HPDE6-E6E7 (cell line): Measurements from ENCODE around the gene PDE4A.
"Not testable (repeated sequence)": the region's sequence is repeated elsewhere in the genome, so short reads cannot be mapped to it uniquely, and the experiment has no call there.

ENCODE experiments used
- DNase-seq: peaks from one replicate; pipeline ENCODE4 v3.0.0; 2011; ENCODE audit warnings: missing footprints; ENCODE audit errors: extremely low spot score

The PDE4A gene

DNA sequence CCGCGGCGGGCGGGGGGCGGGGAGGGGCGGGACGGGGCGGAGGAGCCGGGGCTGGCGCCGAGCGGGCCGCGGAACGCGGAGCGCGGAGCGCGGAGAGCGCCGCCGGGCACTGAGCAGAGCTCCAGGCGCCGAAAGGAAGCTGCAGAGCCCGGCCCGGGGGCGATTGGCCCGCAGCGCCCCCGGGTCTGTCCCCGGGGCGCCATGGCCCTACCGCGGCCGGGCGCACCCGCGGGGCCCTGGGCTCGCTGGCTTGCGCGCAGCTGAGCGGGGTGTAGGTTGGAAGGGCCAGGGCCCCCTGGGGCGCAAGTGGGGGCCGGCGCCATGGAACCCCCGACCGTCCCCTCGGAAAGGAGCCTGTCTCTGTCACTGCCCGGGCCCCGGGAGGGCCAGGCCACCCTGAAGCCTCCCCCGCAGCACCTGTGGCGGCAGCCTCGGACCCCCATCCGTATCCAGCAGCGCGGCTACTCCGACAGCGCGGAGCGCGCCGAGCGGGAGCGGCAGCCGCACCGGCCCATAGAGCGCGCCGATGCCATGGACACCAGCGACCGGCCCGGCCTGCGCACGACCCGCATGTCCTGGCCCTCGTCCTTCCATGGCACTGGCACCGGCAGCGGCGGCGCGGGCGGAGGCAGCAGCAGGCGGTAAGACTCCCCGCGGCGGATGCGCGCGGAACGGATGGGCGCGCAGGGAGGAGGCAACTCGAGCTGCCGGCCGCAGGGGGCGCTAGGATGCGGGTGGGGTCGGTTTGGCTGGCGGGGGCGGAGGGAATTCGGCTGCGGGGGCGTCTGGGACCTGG is at the start of gene PDE4A:
Gene PDE4A, plus strand, starts transcription at position 95 of the 796 bp plus-strand sequence. Its CDS starts 227 bp downstream, at position 322.
- no peak for DNase-seq

DNA sequence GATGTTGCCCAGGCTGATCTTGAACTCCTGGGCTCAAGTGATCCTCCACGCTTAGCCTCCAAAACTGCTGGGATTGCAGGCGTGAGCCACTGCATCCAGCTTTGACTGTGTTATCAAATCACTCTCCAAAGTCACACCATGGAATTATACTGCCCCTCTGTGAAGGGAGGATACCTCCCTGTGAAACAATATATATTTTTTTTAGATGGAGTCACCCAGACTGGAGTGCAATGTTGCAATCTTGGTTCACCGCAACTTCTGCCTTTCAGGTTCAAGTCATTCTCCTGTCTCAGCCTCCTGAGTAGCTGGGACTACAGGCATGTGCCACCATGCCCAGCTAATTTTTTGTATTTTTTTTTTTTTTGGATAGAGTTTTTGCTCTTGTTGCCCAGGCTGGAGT is 47.6 kb upstream of the PDE4A start:
- DNase-seq: no peak

DNA sequence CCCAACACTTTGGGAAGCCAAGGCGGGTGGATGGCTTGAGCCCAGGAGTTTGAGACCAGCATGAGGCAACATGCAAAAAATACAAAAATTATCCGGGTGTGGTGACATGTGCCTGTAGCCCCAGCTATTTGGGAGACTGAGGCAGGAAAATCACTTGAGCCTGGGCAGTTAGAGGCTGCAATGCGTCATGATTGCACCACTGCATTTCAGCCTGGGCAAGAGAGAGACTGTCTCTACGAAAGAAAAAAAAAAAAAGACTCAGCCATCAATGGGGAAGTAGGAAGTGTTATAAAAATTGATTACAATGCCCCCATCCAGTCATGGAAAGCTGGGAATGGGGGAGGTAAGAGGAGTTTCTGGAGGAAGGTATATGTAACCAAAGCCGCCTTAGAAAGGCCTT is 45.4 kb upstream of the PDE4A start:
- no peak for DNase-seq

DNA sequence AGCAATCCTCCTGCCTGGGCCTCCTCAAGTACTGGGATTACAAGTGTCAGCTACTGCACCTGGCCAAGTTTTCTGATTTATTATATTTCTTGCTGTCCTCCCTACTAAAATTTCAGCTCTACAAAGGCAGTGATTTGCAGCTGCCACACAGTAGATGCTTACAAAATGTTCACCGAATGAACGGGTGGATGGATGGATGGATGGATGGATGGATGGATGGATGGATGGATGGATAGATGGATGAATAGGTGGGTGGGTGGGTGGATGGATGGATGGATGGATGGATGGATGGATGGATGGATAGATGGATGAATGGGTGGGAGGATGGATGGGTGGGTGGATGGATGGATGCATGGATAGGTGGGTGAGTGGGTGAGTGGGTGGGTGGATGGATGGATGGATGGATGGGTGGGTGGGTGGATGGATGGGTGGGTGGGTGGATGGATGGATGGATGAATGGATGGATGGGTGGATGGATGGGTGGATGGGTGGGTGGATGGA is 43.1 kb upstream of the PDE4A start:
- DNase-seq: not testable (repeated sequence)

DNA sequence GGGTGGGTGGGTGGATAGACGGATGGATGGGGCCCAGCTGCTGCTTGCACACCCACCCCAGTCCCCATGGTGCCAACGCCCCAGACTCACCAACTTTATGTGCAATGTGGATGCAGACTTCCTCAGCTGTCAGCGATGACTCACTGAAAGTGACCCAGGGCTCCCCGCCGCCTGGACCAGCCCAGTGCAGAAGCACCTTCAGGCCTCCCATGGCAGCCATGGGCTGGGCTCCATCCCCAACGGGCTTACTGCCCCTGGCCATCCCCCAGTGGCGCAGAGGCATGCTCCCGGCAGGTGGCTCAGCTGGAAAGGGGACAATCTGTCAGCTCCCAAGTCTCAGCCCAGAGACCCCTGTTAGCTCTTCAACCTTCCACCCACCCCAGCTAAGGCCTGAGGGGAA is 42.2 kb upstream of the PDE4A start:
- no peak for DNase-seq

DNA sequence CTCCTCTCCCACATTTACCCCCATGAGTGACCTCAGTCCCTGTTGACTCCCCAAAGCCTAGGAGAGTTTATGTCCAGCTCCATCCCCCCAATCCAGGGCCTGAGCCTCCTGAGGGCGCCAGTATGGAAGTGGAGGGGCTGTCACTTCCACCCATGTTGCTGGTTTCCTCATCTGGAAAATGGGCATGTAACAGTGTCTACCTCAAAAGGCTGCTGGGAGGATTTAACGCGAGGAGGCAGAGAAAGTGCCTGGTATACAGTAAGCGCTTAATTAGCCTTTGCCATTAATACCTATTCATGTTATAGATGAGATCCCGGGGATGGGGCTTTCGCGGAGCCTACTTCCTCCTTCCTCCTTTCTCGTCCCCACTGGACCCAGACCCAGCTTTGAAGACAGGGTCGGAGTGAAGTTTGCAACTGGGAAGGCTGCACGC is 40.4 kb upstream of the PDE4A start:
- no peak for DNase-seq

DNA sequence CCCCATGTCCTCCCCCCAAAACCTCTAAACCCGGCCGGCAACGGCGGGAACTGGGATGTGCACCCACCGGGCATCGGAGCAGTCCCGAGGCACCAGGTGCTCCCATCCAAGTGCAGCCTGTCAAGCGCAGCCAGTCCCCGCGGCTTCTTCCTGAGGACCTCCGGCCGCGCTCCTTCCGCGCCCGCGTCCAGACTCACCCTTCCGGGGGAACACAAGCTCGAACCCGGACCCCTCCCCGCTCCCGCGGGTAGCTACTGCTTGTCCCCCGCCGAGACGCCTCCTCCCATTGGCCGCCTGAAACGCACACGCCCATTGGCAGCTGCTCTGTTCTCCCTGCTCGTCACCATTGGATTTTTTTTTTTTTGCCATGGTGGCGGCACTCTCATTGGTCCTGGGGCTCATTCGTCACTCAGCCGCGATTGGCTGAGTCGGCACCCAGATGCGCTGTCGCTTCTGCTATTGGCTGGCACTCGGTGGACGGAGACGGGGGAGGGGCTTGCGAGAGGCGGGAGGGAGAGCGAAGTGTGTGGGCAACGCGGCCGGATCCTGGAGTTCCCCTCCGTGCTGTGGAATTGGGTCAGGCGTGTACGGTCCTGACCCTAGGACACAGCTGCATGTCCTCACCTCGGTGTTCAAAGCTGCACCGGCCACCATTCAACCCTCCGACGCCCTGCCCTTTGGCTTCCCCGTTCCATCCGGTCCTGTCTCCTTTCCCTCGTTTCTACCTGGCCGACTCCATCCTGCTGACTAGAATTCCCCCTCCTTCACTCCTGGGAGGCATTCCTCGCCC is 39.8 kb upstream of the PDE4A start, which contains the start of gene TYK2:
Gene TYK2, minus strand, starts transcription at position 260 of the 790 bp plus-strand sequence. CDS start 2,166 bp downstream, outside the sequence.
- peak; percentile 100 for DNase-seq

DNA sequence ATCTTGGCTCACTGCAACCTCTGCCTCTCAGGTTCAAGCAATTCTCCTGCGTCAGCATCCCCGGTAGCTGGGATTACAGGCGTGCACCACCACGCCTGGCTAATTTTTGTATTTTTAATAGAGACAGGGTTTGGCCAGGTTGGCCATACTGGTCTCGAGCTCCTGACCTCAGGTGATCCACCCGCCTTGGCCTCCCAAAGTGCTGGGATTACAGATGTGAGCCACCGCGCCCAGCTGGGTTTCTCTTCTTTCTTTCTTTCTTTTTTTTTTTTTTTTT is 37.2 kb upstream of the PDE4A start:
- DNase-seq: not testable (repeated sequence)

DNA sequence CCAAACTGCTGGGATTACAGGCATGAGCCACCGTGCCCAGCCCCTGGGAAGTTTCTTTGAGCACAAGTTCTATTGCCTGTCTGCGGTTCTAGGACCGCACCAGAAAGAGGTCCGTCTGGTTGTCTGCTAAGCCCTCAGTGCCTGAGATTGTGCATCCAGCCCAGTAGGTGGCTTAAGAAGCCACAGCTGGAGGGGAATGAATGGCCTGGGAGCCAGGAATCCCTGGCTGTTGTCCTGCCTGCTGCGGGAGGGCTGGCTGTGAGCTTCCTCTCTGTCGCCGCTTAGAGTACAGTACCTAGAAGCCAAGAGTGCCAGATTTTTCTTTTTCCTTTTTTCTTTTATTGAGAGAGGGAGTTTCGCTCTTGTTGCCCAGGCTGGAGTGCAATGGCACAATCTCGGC is 35.8 kb upstream of the PDE4A start:
- DNase-seq: no peak

DNA sequence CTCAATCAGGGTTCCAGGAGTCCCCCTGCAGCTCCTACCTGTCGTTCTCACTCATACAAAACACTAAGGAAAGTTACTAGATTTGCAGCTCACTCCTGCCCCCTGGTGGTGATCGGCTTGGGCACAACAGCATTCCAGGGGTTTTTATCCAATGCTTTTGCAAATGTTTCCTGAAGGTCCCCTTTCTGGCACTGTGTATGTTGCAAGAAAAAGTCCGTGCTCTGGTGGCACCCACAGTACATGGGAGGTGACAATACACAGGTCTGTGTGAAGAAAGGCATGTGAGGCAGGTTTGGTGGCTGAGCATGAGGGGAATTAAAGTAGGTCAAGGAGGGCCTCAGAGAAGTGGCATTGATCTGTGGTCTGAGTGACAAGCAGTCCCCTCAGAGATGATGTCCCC is 31.4 kb upstream of the PDE4A start:
- DNase-seq: no peak

DNA sequence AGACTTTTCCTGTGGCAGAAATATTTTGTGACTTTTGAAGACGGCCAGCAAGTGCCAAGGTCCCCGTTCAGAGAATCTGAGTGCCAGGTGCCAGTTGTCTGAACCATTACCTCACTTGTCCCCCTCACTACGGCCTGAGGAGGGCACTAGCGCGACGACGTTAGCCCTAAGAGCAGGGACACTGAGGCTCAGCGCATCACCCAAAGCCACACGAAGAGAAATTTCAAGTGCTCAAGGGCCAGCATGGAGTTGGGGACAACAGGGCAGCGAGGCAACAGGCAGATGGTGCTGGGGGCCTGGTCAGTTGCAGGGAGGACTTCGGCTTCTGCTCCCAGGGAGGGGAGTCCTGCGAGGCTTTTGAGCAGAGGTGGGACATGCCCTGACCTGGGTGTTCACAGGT is 30.5 kb upstream of the PDE4A start:
- DNase-seq: no peak

DNA sequence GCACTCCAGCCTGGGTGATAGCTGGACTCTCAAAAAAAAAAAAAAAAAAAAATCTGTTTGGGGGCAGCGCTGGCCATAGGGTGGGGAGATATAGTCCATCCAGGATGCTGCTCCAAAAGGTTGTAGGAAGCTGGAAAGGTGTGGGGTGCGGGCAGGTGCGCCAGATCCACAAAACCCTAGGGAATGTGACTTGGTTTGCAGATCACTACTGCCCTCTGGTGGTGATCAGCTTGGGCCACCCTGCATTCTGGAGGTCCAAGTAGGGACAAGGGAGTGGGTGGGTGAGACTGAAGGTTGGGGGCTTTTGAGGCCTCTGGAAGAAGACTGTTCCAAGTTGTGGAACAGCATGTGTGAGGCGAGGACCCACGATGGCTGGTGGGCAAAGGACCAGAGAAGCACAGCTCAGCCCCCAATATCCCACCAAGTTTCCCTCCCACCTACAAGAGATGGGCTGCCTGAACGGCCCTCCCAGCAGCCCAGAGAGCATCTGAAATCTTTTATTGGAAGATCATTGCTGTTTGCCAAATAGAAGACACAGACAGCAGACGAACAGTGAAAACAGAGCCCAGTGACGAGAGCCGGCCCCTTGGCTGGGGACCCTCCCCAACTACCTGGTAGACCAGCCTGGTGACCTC is 29.6 kb upstream of the PDE4A start:
- DNase-seq: peak; percentile 77

DNA sequence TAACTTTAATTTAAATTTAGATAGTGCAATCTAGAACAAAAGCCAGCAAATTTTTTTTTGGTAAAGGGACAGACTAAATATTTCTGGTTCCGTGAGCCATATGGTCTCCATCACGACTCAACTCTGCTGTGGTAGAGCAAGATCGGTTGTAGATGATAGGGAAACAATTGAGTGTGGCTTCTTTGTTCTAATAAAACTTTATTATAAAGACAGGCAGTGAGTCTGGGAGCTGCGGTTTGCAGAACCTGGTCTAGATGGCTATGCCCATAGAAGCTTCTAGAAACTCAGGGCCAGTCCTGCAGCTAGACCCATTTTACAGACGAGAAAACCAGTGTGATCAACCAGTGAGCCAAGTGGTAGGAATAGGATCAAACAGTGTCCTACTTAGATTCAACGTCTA is 28.2 kb upstream of the PDE4A start:
- DNase-seq: no peak

DNA sequence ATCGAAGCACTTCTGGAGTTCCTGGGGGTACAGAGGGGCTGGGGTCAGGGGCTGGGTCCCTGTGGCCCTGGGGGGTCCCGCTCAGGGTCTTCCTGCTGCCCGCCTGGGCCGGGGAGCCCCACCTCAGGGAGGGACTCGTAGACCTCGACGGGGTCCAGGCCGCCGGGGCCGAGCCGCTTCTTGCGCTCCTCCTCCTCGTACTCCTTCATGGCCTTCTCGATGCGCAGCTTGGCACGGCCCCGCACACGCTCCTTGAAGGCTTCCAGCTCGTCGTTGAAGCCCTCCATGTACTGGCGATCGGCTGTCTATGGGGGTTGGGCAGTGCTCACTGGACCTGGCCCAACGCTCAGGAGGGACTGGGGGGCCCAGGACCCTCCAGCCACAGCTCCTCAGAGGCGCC is 27.2 kb upstream of the PDE4A start:
- no peak for DNase-seq

DNA sequence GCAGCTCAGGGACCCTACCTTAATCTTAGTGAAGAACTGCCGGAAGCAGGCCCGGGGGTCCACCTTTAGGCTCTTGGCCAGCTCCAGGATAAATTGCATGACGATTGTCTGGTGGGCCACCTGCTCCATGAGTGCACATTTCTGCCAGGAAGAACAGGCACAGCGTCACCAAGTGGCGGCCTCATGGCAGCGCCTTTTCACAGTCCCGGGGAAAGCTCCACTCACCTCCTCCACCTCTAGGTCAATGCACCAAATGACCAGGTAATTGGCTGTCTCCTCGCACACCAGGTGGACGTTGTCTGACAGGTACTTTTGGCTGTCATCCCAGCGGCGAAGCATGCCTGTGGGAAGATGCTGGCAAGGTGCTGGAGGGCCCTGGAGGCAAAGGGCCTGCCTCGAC is 25.3 kb upstream of the PDE4A start:
- no peak for DNase-seq

DNA sequence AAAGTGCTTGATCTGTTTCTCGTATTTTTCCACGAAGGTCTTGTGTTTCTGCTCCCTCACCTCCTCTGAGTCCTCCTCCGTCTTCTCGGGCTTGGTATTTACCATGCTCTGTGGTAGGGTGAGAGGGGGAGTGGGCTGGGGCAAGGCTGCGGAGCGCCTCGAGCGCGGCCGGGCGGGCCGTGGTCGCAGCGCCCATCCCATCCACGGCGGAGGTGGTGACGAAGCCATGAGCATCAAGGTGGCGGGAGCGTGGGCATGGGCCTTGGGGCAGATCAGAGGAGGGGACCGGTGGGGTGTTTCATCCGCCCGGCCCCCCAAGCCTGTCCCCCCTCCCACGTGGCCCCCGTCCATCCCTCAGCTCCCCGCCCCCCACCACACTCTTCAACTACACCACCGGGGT is 24.9 kb upstream of the PDE4A start:
- DNase-seq: no peak

DNA sequence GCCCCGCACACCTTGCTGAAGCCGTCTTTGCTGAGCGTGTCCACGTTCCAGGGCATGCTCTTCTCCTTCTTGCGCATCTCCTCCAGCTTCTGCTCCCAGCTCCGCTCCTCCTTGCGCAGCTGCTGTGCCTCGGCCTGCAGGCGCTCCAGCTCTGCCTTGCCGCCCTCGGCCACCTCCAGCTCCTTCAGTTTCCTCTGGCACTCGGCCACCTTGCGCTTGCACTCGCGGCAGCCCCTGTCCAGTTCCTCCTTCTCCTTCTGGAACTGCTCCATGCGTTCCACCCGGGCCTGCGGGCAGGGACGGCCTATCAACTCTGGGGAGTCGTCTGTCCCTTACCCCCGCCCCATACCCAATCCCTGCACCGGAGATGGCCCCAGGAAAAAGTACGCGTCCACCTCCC is 24.4 kb upstream of the PDE4A start:
- no peak for DNase-seq

DNA sequence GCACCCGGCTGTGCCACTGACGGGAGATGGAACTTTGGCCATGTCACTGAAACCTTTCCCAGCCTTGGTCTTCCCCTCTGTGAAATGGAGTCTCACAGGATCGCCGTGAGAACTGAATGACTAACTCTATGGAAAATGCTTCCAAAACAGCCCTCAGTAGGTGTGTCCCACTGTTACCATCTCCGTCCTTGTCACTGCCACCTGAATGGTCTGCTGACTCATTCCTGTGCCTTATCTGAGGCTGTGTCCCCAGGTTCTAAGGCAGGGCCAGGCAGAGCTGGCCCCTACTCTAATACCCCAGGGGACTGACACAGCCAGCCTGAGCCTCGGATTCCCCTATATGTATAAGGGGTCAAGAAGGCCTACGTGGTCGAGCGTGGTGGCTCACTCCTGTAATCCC is 21.5 kb upstream of the PDE4A start:
- no peak for DNase-seq

DNA sequence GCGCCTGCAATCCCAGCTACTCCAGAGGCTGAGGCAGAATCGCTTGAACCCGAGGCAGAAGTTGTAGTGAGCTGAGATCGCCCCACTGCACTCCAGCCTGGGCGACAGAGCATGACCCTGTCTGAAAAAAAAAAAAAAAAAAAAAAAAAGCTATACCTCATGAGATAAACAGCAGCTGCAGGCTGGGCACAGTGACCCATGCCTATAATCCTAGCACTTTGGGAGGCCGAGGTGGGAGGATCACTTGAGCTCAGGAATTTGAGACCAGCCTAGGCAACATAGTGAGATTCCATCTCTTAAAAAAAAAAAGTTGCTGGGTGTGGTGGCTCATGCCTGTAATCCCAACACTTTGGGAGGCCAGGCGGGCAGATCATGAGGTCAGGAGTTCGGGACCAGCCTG is 21.0 kb upstream of the PDE4A start:
- DNase-seq: not testable (repeated sequence)

DNA sequence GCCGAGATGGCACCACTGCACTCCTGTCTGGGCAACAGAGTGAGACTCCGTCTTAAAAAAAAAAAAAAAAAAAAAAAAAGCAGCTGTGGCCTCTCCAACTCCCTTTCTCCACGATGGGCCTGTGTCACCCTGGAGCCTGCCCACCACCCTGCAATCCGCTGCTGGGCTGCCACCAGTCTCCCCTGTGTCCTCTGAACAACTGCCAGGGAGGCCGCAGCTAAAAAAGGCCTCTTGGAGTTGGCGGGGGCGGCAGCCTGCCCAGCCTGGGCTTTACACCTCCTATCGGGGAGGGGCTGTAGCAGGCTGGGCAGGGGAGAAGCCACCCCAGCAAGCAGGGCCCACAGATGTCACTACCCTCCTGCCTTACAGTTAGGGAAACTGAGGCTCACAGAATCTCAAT is 20.5 kb upstream of the PDE4A start:
- DNase-seq: no peak

DNA sequence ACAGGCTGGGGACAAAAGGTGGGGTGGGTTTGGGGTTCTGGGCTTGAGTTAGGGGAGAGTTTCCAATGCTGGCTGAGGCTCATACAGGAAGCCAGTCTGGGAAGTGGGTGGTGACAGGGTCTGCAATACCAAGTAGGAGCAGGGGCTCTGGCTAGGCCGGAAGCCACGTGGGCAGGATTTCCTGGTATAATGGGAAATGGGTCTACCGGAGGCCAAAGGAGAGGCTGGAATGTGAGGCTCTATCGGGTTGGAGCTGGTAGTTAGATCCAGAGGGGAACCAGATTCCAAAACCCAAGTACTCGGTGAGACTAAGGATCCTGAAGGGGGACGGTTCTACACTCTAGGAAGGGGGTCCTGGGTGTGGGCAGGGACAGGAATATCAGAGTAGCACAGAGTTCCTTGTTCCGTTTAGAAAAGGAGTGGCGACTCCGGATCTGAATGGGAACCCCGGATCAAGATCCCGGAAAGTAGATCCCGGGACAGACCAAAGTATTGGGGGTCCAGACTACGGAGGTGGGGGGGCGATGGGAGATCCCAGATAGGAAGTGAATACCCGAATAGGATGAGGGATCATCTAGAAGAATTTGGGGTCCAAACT is 17.8 kb upstream of the PDE4A start:
- no peak for DNase-seq
